Ectodermal cell (in vitro differentiated cells): ENCODE results near the gene ANKRD44.

Source experiments
- H3K27ac ChIP-seq: 2 replicates; pipeline ENCODE4 v1.7.0; 2013; ENCODE audit warnings: mild to moderate bottlenecking, low read depth, low read length; ENCODE audit not compliant: insufficient read depth, poor library complexity, severe bottlenecking
- H3K27me3 ChIP-seq: 2 replicates; pipeline ENCODE4 v1.7.0; 2013; ENCODE audit warnings: mild to moderate bottlenecking, low read length; ENCODE audit not compliant: insufficient read depth, control insufficient read depth, poor library complexity, severe bottlenecking
- H3K36me3 ChIP-seq: one replicate; pipeline ENCODE4 v1.7.0; 2013; ENCODE audit warnings: low read length; ENCODE audit not compliant: control insufficient read depth, insufficient read depth
- H3K4me1 ChIP-seq: one replicate; pipeline ENCODE4 v1.7.0; 2013; ENCODE audit warnings: low read length; ENCODE audit not compliant: control insufficient read depth, insufficient read depth
- H3K4me3 ChIP-seq: 2 replicates; pipeline ENCODE4 v1.7.0; 2013; ENCODE audit warnings: low read depth, low read length, control low read depth; ENCODE audit not compliant: insufficient read depth
- H3K9me3 ChIP-seq: 2 replicates; pipeline ENCODE4 v1.7.0; 2013; ENCODE audit warnings: mild to moderate bottlenecking, low read length, moderate library complexity; ENCODE audit not compliant: control insufficient read depth
- WGBS, 2 experiments: methylation state at CpG; one replicate each; pipeline ENCODE4 v1.1.7; 2013; ENCODE audit warnings: missing lambda C conversion rate in 2 of 2; 5-methylcytosine and 5-hydroxymethylcytosine counted together

Gene ANKRD44

DNA sequence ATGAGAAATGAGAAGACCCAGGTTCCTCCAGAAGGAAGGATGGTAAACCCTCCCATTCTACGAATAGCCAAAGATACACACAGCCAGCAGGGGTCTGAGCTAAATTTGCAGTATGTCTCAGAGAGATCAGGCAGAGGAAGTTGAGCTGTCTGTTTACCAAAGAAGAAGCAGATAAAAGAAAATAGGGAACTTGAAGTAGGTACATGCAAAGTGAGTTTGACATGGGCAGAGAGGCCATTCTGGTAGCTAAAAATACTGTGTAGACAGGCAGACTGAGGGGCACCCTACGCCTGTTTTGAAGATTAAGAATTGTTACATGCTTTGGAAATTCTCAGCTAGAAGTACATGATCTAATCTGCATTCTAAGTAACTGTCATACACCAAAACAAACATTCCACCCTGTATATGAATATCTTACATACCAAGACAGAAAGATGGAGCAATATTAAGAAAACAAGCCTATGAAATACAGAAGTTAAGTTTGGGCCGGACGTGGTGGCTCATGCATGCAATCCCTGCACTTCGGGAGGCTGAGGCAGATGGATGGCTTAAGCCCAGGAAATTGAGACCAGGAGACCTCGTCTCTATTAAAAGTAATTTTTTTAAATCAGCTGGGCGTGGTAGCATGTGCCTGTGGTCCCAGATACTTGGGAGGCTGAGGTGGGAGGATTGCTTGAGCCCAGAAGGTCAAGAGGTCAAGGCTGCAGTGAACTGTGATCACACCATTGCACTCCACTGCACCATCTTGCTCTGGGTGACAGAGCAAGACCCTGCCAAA, 157.9 kb downstream of the ANKRD44 start:
- Histone ChIP-seq H3K4me3 (no peak overlapping the region), H3K9me3 (no peaks in the 10 kb centered on the region), H3K27me3 (no peaks in the 10 kb centered on the region), H3K4me1 (no peaks in the 10 kb centered on the region), H3K36me3 (no peaks in the 10 kb centered on the region), H3K27ac (no peak overlapping the region)
- WGBS, 2 experiments: 86 to 88% methylated on average over 7 of the region's 7 CpGs

DNA sequence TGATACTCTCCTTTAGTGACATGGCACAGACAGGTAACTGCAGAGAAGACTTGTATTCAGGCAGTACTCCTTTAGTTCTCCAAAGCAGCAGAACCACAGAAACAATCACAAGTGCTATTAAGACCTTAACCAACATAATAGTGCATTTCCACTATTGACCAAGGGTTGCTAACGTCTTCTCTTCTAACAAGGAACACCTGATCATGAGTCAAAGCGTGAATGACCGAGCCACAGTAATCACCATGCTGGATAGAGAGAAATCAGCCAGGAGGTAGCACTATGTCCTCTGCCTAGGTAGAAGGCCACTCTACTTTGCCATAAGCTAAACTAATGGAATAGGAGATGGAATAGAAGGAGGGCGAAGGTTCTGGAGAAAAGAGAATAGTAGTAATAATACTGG, 161.0 kb downstream of the ANKRD44 start:
- Histone ChIP-seq H3K36me3 (no peaks in the 10 kb centered on the region), H3K27me3 (no peaks in the 10 kb centered on the region)
- WGBS, 2 experiments: 92 to 98% methylated on average over 4 of the region's 4 CpGs

DNA sequence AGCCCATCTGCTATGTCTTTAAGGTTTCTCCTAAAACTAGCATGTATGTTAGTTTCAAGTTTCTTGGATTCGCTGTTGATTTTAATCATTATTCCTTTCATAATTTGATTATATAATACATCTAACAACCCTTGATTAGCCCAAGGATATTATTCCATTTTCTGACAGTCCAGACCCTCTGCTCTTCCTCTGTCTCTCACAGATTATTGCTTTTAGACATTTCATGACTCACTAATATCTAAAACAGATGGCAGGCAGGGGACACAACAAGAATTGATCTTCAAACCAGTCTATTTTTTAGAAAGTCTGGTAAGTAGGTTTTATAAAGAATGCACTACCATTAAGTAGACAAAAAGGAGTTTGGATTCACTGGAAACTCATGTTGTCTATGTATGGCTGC, 162.2 kb downstream of the ANKRD44 start:
- H3K4me1 ChIP-seq: no peaks in the 10 kb centered on the region
- H3K27ac ChIP-seq: no peak overlapping the region
- H3K27me3 ChIP-seq: no peaks in the 10 kb centered on the region
- H3K4me3 ChIP-seq: no peak overlapping the region
- H3K36me3 ChIP-seq: no peaks in the 10 kb centered on the region
- H3K9me3 ChIP-seq: no peaks in the 10 kb centered on the region
- WGBS, 2 experiments: 100% methylated on average over 1 of the region's 1 CpG; no CpG with 5 or more reads in 1 of the 2 experiments

More for the DNA sequence above, 161.0 kb downstream of the ANKRD44 start:
- Histone ChIP-seq H3K27ac (no peak overlapping the region), H3K4me3 (no peak overlapping the region), H3K9me3 (no peaks in the 10 kb centered on the region), H3K4me1 (no peaks in the 10 kb centered on the region)

DNA sequence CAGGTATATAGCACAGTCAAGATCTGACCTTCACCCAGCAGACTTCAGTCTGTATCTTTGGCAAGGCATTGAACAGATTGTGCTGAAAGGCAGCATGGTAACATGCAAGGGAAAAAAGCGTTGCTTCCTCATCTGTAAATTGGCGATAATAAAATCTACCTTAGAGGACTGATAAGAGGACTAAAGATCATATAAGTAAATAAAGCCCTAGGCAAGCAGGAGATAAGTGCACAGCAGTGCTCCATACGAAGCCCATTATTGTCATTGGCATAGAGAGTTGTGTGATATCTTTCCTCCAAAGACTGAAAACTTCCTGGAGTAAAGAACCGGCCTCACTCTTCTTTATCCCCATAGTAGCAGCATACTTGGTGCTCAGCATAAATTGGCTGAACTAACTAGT, 162.6 kb downstream of the ANKRD44 start:
- Histone ChIP-seq H3K27ac (no peak overlapping the region), H3K36me3 (no peaks in the 10 kb centered on the region), H3K4me3 (no peak overlapping the region), H3K27me3 (no peaks in the 10 kb centered on the region), H3K9me3 (no peaks in the 10 kb centered on the region), H3K4me1 (no peaks in the 10 kb centered on the region)
- 92 to 98% methylated on average over 4 of the region's 4 CpGs for WGBS, 2 experiments

DNA sequence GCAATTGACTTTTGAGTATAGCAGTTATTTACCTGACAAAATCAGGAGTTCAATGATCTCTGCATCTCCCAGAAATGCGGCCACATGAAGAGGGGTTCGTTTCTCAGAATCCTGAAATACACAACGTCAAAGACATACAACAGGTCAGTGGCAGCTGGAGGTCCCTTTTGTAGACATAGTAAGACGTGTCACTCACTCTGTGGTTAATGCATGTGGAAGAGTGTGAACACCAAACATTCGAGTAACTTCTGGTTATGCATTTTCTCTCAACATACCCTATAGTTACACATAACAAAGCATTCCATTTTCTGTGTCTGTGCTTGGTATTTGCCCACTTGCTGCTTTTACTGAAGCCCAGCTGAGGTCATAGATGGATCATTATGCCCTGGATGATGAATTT, 163.6 kb downstream of the ANKRD44 start:
- no peaks in the 10 kb centered on the region for H3K4me1 ChIP-seq
- no peaks in the 10 kb centered on the region for H3K9me3 ChIP-seq
- H3K27ac ChIP-seq: no peak overlapping the region
- H3K4me3 ChIP-seq: no peak overlapping the region
- WGBS, 2 experiments: 73 to 75% methylated on average over 5 of the region's 5 CpGs
- no peaks in the 10 kb centered on the region for H3K27me3 ChIP-seq
- no peaks in the 10 kb centered on the region for H3K36me3 ChIP-seq

DNA sequence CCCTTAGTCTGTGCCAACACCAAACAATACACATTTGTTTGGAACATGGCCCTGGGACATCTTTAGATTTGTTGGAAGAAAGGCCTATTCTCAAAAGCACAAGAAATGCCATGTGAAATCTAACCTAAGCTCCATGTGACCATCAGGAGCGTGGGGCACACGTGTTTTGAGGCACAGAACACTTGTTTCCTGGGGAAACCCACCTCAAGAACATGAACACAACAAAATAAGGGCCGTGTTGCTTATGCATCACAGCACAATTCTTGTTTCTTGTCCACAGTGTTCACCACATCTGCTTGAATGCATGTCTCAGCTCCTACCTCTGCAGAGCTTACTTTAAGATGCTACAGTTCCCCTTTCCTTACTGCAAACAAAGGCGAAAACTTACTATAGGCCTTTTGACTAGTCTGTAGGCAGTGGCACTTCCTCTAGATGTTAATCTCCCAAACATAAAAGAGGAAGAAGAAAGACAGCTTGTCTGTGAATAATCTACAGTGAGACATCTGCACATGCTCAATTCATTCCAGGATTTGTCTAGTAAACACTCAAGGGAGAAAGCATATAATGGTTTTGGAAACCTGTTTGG, 165.0 kb downstream of the ANKRD44 start:
- Histone ChIP-seq H3K9me3 (no peaks in the 10 kb centered on the region), H3K4me3 (no peak overlapping the region), H3K36me3 (no peaks in the 10 kb centered on the region), H3K27me3 (no peaks in the 10 kb centered on the region), H3K27ac (no peak overlapping the region), H3K4me1 (no peaks in the 10 kb centered on the region)
- WGBS, 2 experiments: 90 to 91% methylated on average over 4 of the region's 4 CpGs

DNA sequence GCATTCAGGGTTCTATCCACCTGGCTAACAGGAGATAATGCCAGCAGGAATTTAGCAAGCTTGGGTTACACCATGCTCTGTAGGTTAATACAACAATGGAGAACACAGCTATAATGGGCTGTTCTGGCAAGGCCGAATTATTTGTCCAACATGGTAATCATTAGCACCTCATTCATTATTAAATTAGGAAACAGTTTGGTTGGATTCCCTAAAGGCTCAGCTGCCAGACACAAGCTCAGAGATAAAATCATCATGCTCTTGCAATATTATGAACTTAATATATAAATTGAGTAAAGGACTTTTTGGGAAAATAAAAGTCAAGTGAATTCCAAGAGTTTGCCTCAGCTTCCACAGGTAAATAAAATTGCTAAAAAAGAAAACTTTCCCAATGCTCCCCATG, 166.4 kb downstream of the ANKRD44 start:
- Histone ChIP-seq H3K27ac (no peak overlapping the region), H3K4me3 (no peak overlapping the region), H3K9me3 (no peaks in the 10 kb centered on the region), H3K36me3 (no peaks in the 10 kb centered on the region), H3K4me1 (no peaks in the 10 kb centered on the region), H3K27me3 (no peaks in the 10 kb centered on the region)
- WGBS, 2 experiments: 96 to 100% methylated on average over 1 of the region's 1 CpG

- H3K36me3 ChIP-seq: no peaks in the 10 kb centered on the region
- H3K4me3 ChIP-seq: no peak overlapping the region
- no peaks in the 10 kb centered on the region for H3K4me1 ChIP-seq
- H3K9me3 ChIP-seq: no peaks in the 10 kb centered on the region
- no peak overlapping the region for H3K27ac ChIP-seq
- 93 to 100% methylated on average over 1 to 2 of the region's 2 CpGs for WGBS, 2 experiments
- no peaks in the 10 kb centered on the region for H3K27me3 ChIP-seq
These were observed 168.7 kb downstream of the ANKRD44 start for GRCh38 chr2:197141702-197142473.

GRCh38 chr2:197140045-197140444, 170.5 kb downstream of the ANKRD44 start:
- Histone ChIP-seq H3K27me3 (no peaks in the 10 kb centered on the region), H3K27ac (no peak overlapping the region), H3K4me1 (no peaks in the 10 kb centered on the region), H3K36me3 (no peaks in the 10 kb centered on the region), H3K4me3 (no peak overlapping the region), H3K9me3 (no peaks in the 10 kb centered on the region)
- 80 to 100% methylated on average over 1 of the region's 1 CpG for WGBS, 2 experiments

- Histone ChIP-seq H3K4me1 (no peaks in the 10 kb centered on the region), H3K27ac (no peak overlapping the region), H3K4me3 (no peak overlapping the region), H3K27me3 (no peaks in the 10 kb centered on the region), H3K9me3 (no peaks in the 10 kb centered on the region), H3K36me3 (no peaks in the 10 kb centered on the region)
- WGBS, 2 experiments: 91% methylated on average over 3 of the region's 3 CpGs; no CpG with 5 or more reads in 1 of the 2 experiments
These were observed 172.1 kb downstream of the ANKRD44 start for GRCh38 chr2:197138506-197138905.
